ENCODE data around the gene UBE2U. TPM values are rescaled to one million over a fixed set of nuclear protein-coding genes. Genes with fewer than 3 reads are reported as not detected.
A peak's percentile ranks its signal among the peaks of the same experiment; 100 is the strongest.

UBE2U gene
- total RNA-seq, 1 experiment from 2014 or later = not detected

GRCh38 chr1:64302194-64302593 is 98.8 kb downstream of the UBE2U start:
- no peak overlapping the region for H3K4me3 Mint-ChIP-seq (ENCODE audit: unreplicated experiment)
- CTCF ChIA-PET = no interaction called here

GRCh38 chr1:64302971-64303370 is 99.5 kb downstream of the UBE2U start:
- Mint-ChIP-seq H3K4me1 (ENCODE audit: insufficient read depth, unreplicated experiment) (no peaks in the 10 kb centered on the region), H3K27ac (ENCODE audit: low read depth, unreplicated experiment) (no peak overlapping the region), H3K4me3 (ENCODE audit: unreplicated experiment) (no peak overlapping the region), H3K9me3 (ENCODE audit: unreplicated experiment) (no peaks in the 10 kb centered on the region), H3K27me3 (ENCODE audit: insufficient read depth, unreplicated experiment) (no peaks in the 10 kb centered on the region), H3K36me3 (ENCODE audit: insufficient read depth, unreplicated experiment) (no peaks in the 10 kb centered on the region)
- no TSS peak for BruUV-seq (replicated peaks)
- ChIA-PET CTCF (no interaction called here), POLR2A (no interaction called here)
- no peak for DNase-seq (ENCODE audit: unreplicated experiment)
- intact Hi-C loops (cut with micrococcal nuclease) = no loop called here
- TF ChIP-seq CTCF (IDR thresholded peaks at IDR 0.05; ENCODE audit: unreplicated experiment) = no peak

More at GRCh38 chr1:64302194-64302593, 98.8 kb downstream of the UBE2U start:
- peak overlapping the region; percentile 29 for H3K27ac Mint-ChIP-seq (ENCODE audit: low read depth, unreplicated experiment)
- BruUV-seq (replicated peaks) = no TSS peak
- TF ChIP-seq CTCF (IDR thresholded peaks at IDR 0.05; ENCODE audit: unreplicated experiment) = no peak
- intact Hi-C loops (cut with micrococcal nuclease) = no loop called here
- H3K9me3 Mint-ChIP-seq (ENCODE audit: unreplicated experiment) = no peaks in the 10 kb centered on the region
- POLR2A ChIA-PET = no interaction called here
- H3K4me1 Mint-ChIP-seq (ENCODE audit: insufficient read depth, unreplicated experiment) = no peaks in the 10 kb centered on the region
- no peaks in the 10 kb centered on the region for H3K36me3 Mint-ChIP-seq (ENCODE audit: insufficient read depth, unreplicated experiment)
- no peaks in the 10 kb centered on the region for H3K27me3 Mint-ChIP-seq (ENCODE audit: insufficient read depth, unreplicated experiment)
- no peak for DNase-seq (ENCODE audit: unreplicated experiment)

GRCh38 chr1:64304823-64305222 is 101.4 kb downstream of the UBE2U start:
- BruUV-seq (replicated peaks) = no TSS peak
- POLR2A ChIA-PET = interaction anchor here (1.0 kb wide), 1 partner anchor 9 kb away, joined by 6 read pairs; no protein-coding TSS in a partner anchor
- H3K4me1 Mint-ChIP-seq (ENCODE audit: insufficient read depth, unreplicated experiment) = no peaks in the 10 kb centered on the region
- H3K36me3 Mint-ChIP-seq (ENCODE audit: insufficient read depth, unreplicated experiment) = no peaks in the 10 kb centered on the region
- H3K27me3 Mint-ChIP-seq (ENCODE audit: insufficient read depth, unreplicated experiment) = no peaks in the 10 kb centered on the region
- TF ChIP-seq CTCF (IDR thresholded peaks at IDR 0.05; ENCODE audit: unreplicated experiment) = no peak
- no peak overlapping the region for H3K4me3 Mint-ChIP-seq (ENCODE audit: unreplicated experiment)
- DNase-seq (ENCODE audit: unreplicated experiment) = no peak
- no peak overlapping the region for H3K27ac Mint-ChIP-seq (ENCODE audit: low read depth, unreplicated experiment)
- CTCF ChIA-PET = interaction anchor here (0.6 kb wide), 1 partner anchor 169 kb away, joined by 3 read pairs; no protein-coding TSS in a partner anchor
- H3K9me3 Mint-ChIP-seq (ENCODE audit: unreplicated experiment) = no peaks in the 10 kb centered on the region
- intact Hi-C loops (cut with micrococcal nuclease) = no loop called here

DNA sequence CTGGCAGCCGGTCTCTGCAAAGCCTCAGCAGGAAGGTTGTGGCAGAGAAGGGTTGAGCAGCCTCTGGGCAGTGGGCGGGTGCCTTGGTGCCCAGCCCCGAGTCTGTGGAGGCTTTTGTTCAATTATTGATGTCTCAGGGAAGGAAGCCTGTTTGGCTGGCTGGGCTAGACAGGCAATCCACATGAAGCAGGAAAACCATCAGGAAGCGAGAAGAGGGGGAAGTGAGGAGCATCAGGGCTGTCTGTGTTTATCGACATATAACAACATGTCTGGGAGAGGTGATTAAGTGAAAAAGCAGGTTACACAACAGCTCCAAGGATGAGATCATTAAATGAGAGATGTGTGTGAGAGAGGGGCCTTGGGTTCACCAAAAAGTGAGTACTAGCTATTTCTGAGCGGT is 105.4 kb downstream of the UBE2U start:
- ChIA-PET POLR2A (interaction anchor here (0.6 to 1.2 kb wide), 4 partner anchors 13 to 36 kb away, joined by 3 to 5 read pairs (median 3); no protein-coding TSS in a partner anchor), CTCF (interaction anchor here (0.5 to 0.9 kb wide), 3 partner anchors 16 to 157 kb away, joined by 3 read pairs; no protein-coding TSS in a partner anchor)
- H3K27ac Mint-ChIP-seq (ENCODE audit: low read depth, unreplicated experiment) = no peak overlapping the region
- intact Hi-C loops (cut with micrococcal nuclease) = no loop called here
- no peaks in the 10 kb centered on the region for H3K4me1 Mint-ChIP-seq (ENCODE audit: insufficient read depth, unreplicated experiment)
- TF ChIP-seq CTCF (IDR thresholded peaks at IDR 0.05; ENCODE audit: unreplicated experiment) = no peak
- DNase-seq (ENCODE audit: unreplicated experiment) = peak; percentile 19
- no TSS peak for BruUV-seq (replicated peaks)
- no peaks in the 10 kb centered on the region for H3K36me3 Mint-ChIP-seq (ENCODE audit: insufficient read depth, unreplicated experiment)
- H3K27me3 Mint-ChIP-seq (ENCODE audit: insufficient read depth, unreplicated experiment) = no peaks in the 10 kb centered on the region
- H3K4me3 Mint-ChIP-seq (ENCODE audit: unreplicated experiment) = no peak overlapping the region
- no peaks in the 10 kb centered on the region for H3K9me3 Mint-ChIP-seq (ENCODE audit: unreplicated experiment)

All from MCF 10A (cell line).